Suppressor macrophage treated with lipopolysaccharide for 1 hour (primary cell): ENCODE measurements around the gene PLA2G4A.
"Not testable (repeated sequence)": the region's sequence is repeated elsewhere in the genome, so short reads cannot be mapped to it uniquely, and the experiment has no call there.

ENCODE experiments used
- DNase-seq, 3 donors: peaks; one replicate each; pipeline ENCODE4 v3.0.0-alpha.2; 2020 to 2022

PLA2G4A gene

DNA sequence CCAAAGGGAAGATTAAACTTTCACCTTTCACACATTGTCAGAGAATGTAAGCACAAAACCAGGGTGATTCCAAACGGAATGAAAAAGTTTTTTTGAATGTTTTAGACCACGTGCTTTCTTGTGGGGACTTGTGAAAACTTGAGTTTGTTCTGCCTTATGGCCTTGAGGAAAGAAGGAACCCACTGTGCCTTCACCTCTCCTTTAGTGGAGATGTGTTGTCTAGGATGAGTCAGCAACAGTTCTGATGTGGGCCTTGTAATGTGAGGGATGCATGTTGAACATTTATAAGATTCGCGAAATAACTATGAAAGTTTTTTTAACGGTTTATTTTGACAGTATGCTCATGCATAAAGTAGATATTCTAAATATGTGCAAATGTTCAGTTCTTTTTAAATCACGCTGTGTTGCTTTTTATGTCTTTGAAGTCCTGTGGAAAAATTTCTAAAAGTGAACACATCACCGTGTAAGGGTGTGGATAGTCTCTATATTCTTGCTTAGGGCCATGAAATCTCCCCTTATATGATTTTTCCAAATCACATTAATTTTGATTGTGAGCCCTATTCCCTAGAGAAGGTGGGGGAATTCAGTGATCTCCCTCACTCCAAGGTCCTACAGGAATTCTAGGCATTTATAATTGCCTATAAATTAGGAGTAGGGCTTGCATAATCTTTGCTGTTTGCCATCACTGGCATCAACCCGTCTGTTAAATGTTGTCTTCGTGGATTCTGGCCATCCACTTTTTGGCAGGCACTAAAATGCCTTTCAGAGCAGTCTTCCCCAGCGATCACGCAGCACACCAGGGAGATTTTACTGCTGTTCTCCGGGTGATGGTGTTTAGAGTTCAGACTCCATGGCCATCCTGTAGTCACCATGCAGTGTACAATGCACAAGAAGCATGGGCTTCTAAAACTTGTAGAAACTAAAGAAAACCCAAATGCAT is 47.4 kb downstream of the PLA2G4A start:
- DNase-seq: no peak

DNA sequence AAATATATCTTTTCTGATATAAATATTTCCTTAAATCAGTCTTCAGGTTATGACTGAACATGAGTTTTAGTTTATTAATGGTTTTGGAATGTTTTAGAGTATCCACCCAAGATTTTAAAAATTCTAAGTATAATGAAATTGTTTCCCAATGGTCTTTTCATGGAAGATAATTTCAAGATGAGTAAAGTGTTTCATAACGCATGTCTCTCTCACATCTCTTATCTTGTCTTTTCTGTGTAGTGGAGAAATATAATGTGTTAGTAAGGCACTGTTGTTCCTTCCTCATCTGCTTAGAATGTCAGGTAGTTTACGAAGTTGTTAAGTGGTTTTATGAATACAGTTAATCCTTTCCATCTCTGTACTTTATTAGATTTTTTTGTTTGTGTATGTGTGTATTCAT is 49.6 kb downstream of the PLA2G4A start:
- DNase-seq: no peak

DNA sequence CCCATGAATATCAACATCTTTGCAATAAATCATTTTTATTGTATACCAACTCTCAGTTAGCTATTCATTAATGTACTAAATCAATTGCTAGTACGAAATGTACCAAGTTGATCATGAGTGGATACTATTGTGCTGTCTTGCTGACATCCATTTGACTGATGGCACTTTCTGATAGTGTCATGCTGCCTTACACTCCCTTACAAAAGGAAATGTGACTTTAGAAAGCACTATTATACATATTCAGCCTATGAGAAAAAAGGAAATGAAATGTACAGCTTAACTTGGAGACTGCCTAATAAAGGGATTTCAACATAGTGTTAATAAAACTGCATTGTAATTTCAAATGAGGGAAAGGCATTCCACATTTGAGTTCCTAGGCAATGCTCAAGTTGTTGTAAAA is 52.2 kb downstream of the PLA2G4A start:
- peak in 1 of 3 donors; percentile 22 for DNase-seq

DNA sequence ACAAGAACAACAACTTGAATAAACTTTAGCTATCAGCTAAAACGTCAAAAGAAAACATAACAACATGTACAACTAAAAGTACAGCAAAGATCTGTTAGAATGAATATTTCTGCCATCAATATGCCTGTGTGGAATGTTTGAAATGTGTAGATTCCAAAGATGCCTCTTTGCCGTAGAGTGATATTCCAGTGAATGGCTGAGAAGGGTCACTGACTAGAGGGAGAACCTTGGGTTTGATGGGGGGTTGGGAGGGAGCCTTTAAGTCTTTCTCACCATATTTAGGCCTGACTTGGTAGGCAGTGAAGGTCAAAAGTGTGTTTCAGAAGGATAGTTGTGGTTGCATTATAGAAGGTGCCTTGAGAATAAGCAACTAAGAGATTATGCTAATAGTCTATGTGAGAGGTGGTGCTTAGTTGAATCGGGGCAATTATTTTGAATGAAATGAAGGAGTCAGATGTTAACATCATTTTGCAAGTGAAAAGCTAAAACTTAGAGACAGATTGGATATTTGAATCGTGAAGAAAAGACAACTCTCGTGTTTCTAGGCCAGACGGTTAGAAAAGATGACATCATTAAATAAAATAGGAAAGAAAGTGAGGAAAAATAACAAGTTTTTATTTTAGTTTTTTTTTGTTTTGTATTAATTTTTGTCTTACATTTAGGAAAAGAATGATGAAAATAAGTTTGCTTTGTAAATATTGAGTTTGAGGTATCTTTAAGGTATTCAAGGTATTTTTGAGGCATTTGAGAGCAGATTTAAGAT is 53.8 kb downstream of the PLA2G4A start:
- no peak for DNase-seq

DNA sequence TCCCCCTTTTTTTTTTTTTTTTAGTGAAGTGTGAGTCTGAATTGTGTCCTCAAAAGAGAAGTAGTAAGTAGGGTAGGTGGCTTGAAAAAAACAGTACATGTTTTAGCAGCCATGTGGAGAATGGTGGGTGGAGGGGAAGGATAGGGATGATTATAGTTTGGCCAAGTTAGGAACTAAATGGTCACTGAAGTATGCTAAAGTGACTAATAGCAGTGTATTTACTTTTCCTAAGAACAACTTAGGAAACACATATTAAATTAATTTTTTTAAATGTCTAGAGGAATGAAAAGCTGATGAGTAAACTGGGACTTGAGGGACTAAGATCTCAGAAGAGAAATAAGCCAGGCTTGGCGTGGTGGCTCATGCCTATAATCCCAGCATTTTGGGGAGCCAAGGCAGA is 55.5 kb downstream of the PLA2G4A start:
- DNase-seq: peak; percentile 49 to 60 (median 53)

DNA sequence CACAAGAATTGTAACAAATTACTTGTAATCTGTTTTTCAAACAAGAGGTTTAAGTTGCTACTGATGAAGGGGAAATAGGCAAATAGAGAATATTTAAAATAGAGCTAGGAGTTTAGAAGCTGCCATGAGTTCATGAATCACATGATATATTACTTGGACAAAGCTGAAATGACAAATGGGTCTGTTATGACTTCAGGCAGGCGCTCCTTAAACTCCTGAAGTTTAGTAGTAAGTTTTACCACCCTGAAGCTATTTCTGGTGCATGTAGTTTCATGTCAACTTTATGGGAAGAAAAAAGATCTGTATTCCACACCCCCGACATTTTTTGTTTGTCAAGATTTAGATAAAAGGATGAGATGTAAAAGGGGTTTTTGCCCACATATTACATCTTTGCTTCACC is 58.5 kb downstream of the PLA2G4A start:
- DNase-seq: no peak

DNA sequence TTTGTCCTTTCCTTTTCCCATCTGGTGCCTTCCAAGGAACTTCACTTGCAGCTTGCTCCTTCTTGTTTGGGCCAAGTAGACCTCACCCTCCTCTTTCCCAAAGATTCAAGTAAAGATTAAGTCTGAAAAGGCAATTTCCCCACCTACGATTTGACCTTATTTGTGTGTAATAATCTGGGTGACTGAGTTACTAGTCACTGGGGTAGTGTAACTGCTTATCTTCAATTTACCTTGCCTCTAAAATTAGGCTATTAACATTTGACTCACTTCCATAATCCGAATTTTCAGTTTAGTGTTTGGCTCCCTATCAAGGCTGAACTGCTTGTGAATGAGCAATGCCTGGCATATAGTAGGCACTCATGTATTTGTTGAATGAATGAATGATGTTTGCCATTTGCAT is 59.6 kb downstream of the PLA2G4A start:
- DNase-seq: peak in 1 of 3 donors; percentile 20

DNA sequence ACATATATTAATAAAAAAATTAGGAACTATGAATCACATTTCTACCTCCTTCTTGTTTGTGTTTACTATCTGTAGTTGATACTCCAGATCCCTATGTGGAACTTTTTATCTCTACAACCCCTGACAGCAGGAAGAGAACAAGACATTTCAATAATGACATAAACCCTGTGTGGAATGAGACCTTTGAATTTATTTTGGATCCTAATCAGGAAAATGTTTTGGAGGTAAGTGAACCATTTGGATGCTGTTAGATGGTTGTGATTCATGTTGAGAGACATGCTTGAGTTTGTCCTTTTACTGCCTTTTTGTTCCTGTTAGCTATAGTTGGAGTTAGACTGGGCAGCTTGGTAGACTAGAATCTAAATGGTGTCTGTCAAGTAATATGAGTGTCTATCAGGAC is 64.2 kb downstream of the PLA2G4A start:
- DNase-seq: no peak

DNA sequence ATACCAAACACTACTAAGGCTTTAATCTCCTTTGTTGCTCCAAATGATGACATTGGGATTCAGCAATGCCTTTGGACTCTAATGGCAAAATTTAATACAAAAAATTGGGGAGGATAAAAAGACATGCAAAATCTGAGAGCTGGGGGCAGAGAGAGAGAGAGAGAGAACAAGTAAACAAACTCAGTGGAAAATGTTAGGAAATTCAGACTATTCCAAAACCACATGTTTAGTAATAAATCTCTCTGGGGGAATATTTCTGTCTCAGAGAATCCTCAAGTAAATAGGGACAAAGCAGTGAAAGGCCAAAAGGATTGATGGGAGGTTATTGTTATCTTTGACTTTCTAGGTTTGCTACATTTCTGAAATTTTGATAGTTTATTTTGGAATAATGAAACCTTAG is 65.7 kb downstream of the PLA2G4A start:
- no peak for DNase-seq

DNA sequence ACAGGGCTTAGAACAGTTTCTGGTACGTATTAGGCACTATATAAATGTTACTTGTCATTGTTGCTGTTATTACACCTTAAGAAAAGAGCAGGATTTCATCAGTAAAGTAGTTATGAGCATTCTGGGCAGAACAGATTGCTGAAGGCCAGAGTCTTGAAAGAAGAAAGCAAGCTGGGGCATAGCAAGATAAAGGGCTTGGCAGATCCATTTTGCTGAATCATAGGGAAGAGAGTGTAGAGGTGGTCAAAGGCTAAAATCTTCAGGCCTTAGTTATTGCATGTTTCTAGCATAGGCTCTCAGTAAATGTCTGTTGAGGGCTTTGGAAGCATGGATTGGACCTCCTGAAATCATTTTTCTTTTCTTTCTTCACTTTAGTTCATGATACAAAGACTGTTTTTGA is 67.5 kb downstream of the PLA2G4A start:
- no peak for DNase-seq

DNA sequence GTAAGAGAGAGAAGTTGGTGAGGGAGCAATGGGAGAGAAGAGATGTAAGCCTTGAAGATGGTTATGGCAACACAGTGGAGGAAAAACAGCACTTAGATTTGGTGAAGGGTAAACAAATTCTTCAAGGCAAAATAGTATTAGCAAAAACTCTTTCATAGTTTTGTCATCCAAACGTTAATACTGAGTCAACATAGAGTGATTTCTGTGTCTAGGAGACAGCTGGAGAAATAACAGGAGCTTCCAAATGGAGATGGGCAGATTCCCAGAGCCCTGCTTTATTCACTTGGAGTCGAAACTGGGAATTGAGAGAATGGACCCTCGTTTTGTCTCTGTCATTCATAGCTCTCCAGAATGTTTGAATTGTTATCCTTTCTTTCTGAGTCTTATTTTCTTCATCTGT is 68.3 kb downstream of the PLA2G4A start:
- no peak for DNase-seq

DNA sequence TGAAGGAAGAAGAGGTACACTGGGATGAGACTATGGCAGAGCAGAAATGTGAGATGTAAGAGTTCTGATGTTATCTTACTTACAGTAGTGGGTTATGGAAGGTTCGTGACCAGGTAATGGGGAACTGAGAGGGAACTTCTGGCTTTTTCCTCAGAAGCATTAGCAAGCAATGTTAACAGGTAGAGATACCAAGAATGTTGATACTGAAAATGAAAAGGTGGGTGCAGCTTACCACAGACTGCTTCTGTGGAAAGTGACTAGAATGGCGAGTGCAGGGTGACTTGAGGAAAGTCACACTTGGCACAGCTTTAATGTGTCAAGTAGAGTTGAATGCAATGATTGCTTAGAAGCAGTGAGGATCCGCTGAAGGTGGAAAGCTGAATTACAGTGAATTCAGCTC is 70.8 kb downstream of the PLA2G4A start:
- DNase-seq: no peak

DNA sequence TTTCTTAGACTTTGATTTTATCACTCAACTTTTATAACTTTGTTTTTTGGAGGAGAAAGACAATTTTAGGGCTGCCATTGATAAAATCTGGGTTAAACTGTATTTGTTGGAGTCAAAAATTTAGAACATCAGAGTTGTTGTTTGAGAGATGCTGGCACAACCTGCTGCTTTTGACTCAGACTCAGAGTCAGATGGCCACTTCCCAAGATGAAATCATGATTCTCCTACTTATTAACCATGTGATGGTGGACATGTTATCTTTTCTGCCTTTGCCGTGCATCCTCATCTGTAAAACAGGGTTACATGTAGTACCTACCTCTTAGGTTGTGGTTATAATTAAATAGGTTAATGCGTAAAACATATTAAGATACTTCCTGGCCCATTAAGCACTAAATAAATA is 71.2 kb downstream of the PLA2G4A start:
- no peak for DNase-seq

DNA sequence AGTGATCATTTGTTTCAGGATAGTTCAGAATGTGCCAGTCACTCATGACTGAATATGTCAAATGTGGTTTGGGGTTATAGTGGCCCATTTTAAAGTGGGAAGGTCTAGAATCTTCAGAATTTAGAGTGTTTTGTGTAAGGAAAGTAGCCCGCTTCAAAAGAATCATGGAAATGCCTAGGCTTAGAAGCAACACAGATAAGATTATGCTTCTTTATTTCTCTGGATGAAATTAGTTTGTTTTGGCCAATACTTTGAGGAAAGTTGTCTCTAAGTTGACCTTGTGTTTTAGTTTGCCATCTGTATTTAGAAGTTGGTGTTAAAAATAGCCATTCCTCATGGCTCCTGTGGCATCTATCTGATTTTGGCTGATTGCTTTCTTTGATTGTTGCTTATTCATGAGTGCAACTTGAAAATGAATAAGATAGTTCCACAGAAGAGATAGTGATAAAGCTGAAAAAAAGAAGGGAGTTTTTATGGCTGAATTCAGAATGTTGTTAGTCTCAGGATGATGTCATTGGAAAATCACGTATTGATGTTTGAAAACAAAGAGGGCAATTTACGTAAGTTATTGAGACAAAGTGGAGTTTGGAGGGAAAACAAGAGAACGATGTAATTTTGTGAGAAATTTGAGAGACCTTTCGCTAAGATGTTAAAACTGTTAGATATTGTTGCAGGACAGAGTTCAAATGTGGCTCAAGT is 71.9 kb downstream of the PLA2G4A start:
- DNase-seq: peak in 2 of 3 donors; percentile 41 to 58

DNA sequence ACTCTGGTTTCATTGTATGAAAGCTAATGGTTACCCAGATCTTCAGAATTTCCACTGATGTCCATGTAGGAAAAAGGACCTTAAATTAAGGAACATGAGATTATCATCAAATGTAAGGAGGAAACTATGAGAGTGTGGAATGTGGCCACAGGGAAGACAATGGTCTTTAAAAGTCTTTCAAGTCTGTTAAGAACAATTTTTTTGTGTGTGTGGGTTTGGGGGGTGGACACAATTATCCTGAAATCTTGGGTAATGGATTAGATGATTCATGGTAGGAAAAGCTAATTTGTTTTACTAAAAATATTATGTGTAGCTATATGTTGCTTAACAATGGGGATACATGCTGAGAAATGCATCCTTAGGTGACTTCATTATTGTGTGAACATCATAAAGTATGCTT is 72.9 kb downstream of the PLA2G4A start:
- no peak for DNase-seq

DNA sequence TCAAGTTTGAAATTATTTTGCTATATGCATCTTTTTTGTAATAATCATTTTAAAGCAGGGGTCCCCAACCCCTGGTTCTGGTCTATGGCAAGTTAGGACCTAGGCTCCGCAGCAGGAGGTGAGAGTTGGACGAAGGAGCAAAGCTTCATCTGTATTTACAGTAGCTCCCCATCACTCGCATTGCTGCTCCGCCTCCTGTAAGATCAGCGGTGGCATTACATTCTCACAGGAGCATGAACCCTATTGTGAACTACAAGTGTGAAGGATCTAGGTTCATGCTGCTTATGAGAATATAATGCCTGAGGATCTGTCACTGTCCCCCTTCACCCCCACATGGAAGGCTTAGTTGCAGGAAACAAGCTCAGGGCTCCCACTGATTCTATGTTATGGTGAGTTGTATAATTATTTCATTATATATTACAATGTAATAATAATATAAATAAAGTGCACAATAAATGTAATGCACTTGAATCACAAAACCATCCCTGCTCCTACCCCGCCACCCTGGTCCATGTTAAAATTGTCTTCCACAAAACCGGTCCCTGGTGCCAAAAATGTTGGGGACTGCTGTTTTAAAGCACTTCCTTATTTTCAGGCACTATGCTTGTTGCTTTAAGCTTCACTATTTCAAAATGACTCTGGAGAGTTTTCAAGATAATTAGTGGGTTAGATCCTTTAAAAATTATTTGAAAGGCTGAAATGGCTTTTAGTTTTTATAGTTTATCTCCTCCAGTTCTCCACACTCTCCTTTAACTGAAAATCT is 74.8 kb downstream of the PLA2G4A start:
- DNase-seq: peak in 2 of 3 donors; percentile 28 to 38

DNA sequence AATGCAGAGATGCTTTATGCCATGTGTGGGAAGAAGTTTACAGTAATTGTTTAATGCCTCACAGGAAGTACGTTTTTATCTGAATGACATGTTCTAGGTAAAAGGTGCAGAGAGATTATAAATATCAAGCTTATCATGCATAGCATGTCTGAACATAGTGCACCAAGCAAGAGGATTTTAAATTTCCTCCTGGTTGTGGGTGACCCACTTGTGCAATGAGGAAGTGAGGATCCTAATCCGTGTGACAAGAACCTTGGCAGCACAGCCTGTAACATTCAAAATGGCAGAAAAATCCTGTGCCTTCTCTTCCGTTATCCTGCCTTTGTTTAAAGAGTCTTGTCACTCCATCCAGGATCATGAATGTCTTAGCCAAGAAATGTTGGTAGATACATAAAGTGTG is 75.6 kb downstream of the PLA2G4A start:
- peak; percentile 38 to 56 (median 50) for DNase-seq

DNA sequence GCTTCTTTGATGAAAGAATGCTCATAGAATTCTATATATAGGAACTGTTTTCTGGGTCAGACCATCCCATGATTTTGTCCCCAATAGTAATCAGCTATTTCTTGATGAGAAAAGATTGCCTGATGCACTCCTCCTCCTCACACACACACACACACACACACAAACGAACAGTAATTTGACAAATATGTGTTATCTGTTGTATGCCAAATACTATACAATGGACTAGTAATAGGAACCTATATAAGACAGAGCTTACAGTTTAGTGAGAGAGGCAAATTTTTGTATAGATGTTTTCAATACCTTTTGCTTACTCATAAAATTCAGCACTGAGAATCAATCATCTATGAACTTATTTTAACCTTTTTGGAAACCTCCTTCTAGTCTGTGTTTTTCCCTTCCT is 76.8 kb downstream of the PLA2G4A start:
- DNase-seq: no peak

DNA sequence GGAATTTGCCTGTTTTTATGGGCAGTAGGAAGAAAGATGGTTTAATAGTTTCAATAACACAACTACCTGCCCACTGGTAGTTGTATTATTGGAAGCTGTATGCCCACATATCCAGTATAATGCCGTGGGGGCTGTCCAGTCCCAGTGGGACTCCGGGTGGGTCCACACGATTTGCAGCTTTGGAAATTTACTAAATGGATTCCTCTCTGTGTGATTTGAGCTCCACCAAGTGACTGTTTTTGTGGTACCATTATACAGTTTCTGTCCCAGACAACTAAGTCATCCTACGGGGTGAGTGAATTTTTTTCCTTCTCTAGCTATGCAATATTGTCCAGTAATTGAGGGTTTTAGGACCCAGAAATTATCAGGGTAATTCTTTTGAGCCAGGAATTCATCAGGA is 86.8 kb downstream of the PLA2G4A start:
- no peak for DNase-seq

DNA sequence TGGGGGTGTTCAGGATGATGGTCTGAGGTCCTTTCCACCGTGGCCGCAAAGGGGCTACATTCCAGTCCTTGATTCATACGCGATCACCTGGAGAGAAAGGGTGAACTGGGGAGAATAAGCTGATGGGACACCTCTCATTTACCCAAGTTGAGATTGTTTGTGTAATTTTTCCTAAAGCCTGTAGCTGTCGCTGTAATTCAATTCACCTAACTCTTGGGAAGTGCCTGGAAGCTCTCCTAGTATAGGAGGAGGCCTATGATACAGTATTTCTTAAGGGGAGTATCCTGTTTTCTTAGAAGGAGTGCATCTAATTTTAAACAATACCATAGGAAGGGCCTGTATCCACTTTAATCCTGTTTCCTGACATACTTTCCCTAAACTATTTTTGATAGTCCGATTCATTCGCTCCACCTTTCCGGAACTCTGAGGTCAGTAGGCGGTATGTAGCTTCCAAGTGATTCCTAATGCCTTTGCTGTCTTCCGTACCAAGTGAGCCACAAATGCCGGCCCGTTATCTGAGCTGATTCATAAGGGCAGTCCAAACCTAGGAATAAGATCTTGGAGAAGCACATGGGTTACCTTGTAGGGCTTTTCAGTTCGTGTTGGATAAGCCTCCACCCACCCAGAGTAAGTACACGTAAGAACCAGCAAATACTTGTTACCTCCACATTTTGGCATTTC is 88.5 kb downstream of the PLA2G4A start:
- DNase-seq: not testable (repeated sequence)

DNA sequence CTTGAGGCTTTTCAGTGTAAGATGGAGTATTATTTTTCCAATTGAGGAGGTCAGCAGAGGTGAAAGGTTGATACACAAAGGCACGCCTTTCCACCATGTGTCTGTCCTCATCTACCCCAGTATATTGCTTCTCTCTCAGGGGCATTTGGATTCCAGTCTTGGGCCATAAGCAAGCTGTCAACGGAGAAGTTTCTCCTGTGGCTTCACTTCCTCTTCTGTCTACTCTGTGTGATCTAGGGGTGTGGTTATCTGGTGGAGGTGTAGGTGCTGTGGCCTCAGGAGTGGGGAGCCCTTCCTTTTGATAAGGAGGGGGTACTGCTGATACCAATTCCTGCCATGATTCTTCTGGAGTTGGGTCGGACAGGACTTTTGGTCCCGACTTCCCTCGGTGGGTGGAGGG is 92.6 kb downstream of the PLA2G4A start:
- DNase-seq: peak in 2 of 3 donors; percentile 14 to 33

DNA sequence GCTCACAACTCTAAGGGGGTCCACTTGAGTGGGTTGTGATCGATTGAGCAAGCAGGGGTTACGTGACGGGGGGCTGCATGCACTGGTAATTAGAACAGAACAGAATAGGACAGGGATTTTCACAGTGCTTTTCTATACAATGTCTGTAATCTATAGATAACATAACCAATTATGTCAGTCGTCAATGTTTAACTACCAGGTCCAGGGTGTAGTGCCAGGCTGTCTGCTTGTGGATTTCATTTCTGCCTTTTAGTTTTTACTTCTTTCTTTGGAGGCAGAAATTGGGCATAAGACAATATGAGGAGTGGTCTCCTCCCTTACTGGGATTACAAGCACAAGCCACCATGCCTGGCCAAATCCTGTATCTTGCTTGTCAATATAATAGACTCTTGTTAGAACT is 94.1 kb downstream of the PLA2G4A start:
- DNase-seq: not testable (repeated sequence)
